ENCODE data around the gene PRMT9. TPM values are rescaled to one million over a fixed set of nuclear protein-coding genes. Genes with fewer than 3 reads are reported as not detected.
A peak's percentile ranks its signal among the peaks of the same experiment; 100 is the strongest.

The PRMT9 gene
- total RNA-seq, 2 donors from 2014 or later, result 3.0 to 5.7 TPM

DNA sequence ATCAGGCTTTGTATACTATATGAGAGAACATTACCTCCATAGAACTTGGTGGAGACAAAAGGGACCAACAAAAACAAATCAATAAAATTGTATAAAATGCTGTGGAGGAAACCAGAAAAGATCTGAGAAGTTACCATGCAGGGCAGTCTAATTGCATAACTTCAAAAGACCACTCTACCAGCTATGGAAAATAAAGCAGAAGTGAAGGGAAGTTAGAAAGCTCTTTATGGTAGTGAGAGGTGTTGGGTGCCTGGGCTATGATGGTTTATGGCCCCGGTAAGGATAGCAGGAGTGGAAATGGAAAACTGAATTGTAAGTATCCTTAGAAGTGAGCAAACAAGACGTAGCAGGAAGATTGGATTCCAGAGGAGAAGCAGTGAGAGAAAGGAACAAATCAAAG lies 63.6 kb downstream of the PRMT9 start:
- no peak overlapping the region for H3K27ac ChIP-seq
- H3K9me3 ChIP-seq, result no peaks in the 10 kb centered on the region
- ATAC-seq (no peak), DNase-seq (no peak)
- 27 to 39% methylated on average over 2 of the region's 2 CpGs for WGBS, 2 donors
- H3K4me3 ChIP-seq, result no peak overlapping the region
- TF ChIP-seq CTCF (IDR thresholded peaks at IDR 0.05) (no peak), POLR2A (IDR thresholded peaks at IDR 0.05) (no peak)
- intact Hi-C loops (cut with DNase I), result no loop called here
- peaks cover 31% of the 10 kb centered on the region for H3K4me1 ChIP-seq
- H3K36me3 ChIP-seq (replicated peaks in 1 of 2; ENCODE audit: insufficient read depth in 1 of 2, low read depth in 2 of 2), result no peaks in the 10 kb centered on the region
- no peaks in the 10 kb centered on the region for H3K27me3 ChIP-seq

GRCh38 chr4:147617841-147618691 lies 65.9 kb downstream of the PRMT9 start:
- Histone ChIP-seq H3K9me3 (no peaks in the 10 kb centered on the region), H3K36me3 (replicated peaks in 1 of 2; ENCODE audit: insufficient read depth in 1 of 2, low read depth in 2 of 2) (no peaks in the 10 kb centered on the region), H3K27me3 (no peaks in the 10 kb centered on the region), H3K4me3 (peak overlapping the region; percentile 55 to 66), H3K27ac (peak overlapping the region; percentile 81 to 95 (median 88)), H3K4me1 (peaks cover 31% of the 10 kb centered on the region)
- no peak for DNase-seq
- no peak for TF ChIP-seq CTCF (IDR thresholded peaks at IDR 0.05)
- no peak for TF ChIP-seq POLR2A (IDR thresholded peaks at IDR 0.05)
- peak; percentile 5 for ATAC-seq
- intact Hi-C loops (cut with DNase I), result no loop called here
- WGBS, 2 donors, result 4 to 6% methylated on average over 16 to 17 of the region's 17 CpGs

DNA sequence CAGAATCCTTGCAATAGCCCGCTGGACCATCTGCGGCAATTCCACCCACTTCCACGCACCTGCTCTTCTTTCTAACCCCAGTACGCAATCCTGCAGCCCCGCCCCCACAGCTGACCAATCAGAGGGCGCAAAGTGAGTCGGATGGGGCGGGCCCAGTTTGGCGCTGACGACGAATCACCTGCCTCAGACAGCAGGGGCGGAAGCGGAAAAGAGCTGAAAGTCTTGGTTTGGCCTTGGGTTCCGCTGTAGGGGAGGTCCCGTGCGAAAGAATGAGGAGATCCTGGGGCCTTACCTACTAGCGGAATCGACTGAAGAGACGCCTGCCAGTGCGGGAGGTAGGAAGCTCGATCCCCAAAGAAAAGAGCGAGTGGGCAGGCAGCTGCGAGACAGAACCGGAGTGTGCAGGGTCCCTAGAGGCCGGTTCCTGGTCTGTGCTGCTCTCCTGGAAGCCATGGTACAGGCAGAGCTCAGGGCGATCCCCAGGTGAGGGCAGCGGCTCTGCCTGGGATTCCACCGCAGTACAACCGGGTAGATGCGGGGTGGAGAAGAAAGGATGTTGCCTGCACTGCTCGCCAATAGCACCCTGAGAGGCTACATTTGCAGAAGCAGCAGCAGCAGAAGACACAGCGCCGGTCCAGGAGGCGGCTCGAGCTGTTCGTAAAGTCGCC lies 66.7 kb downstream of the PRMT9 start, which contains the start of gene TMEM184C:
Gene TMEM184C (plus strand): TSS at position 225 of the 668 bp plus-strand sequence. CDS start 560 bp downstream, outside the sequence.
- Histone ChIP-seq H3K27ac (peak within 1 kb of the TSS; percentile 81 to 95 (median 88)), H3K4me3 (peak within 1 kb of the TSS; percentile 55 to 66), H3K27me3 (no peaks in the 10 kb centered on the region), H3K4me1 (peaks cover 31% of the 10 kb centered on the region), H3K9me3 (no peaks in the 10 kb centered on the region), H3K36me3 (replicated peaks in 1 of 2; ENCODE audit: insufficient read depth in 1 of 2, low read depth in 2 of 2) (no peaks in the 10 kb centered on the region)
- ATAC-seq (peak; percentile 99), DNase-seq (peak; percentile 98 to 99 (median 99))
- TF ChIP-seq POLR2A (IDR thresholded peaks at IDR 0.05) (peak; percentile 63 to 95 (median 92)), CTCF (IDR thresholded peaks at IDR 0.05) (peak in 4 of 7 experiments; percentile 19 to 44 (median 34))
- 0 to 1% methylated on average over 26 to 37 of the region's 37 CpGs for WGBS, 2 donors
- intact Hi-C loops (cut with DNase I), result no loop called here

DNA sequence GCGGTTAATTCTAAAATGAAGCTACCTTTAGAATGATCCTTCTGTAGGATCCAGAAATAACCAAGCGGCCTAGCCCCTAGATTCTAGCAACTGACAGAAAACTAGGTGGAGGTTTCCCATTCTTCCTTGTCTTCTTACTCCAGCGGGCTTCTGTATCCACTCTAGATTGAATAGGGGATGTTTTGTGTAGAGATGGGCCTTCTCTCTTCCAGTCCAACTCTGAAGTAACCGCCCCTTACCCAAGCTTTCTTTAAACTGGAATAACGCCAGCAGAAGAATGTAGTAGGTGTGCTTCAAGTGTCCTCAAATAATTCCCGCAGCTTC lies 67.2 kb downstream of the PRMT9 start:
- Histone ChIP-seq H3K4me1 (peaks cover 31% of the 10 kb centered on the region), H3K9me3 (no peaks in the 10 kb centered on the region), H3K36me3 (replicated peaks in 1 of 2; ENCODE audit: insufficient read depth in 1 of 2, low read depth in 2 of 2) (no peaks in the 10 kb centered on the region), H3K4me3 (peak overlapping the region; percentile 19 to 55), H3K27me3 (no peaks in the 10 kb centered on the region), H3K27ac (peak overlapping the region in 3 of 4 donors; percentile 84 to 95 (median 93))
- WGBS, 2 donors, result 28 to 29% methylated on average over 6 of the region's 6 CpGs
- no peak for ATAC-seq
- intact Hi-C loops (cut with DNase I), result no loop called here
- DNase-seq, result no peak
- TF ChIP-seq POLR2A (IDR thresholded peaks at IDR 0.05) (no peak), CTCF (IDR thresholded peaks at IDR 0.05) (no peak)
